Astrocyte (in vitro differentiated cells and primary cell): ENCODE measurements around the gene GRIP1.

Experiments
- CTCF ChIP-seq: IDR thresholded peaks from 2 replicates; pipeline ENCODE4 v1.5.1; 2011; ENCODE audit warnings: low read depth, mild to moderate bottlenecking, inconsistent platforms, low read length, moderate library complexity; ENCODE audit not compliant: insufficient read depth
- EZH2 ChIP-seq: IDR thresholded peaks from 2 replicates; pipeline ENCODE4 v1.6.1; 2012; ENCODE audit warnings: mild to moderate bottlenecking, low read length, inconsistent platforms; ENCODE audit not compliant: insufficient read depth

- TF ChIP-seq CTCF (no peak), EZH2 (no peak)
Measured at GRCh38 chr12:66379616-66380015, 299.3 kb downstream of the GRIP1 start.
